ENCODE measurements around the gene GOLGA6L10.

GRCh38 chr15:82398785-82399184, 49.5 kb upstream of the GOLGA6L10 start:
- no peak for TF ChIP-seq CTCF (IDR thresholded peaks at IDR 0.05)
- TF ChIP-seq EP300 (IDR thresholded peaks at IDR 0.05): no peak
- TF ChIP-seq POLR2A (IDR thresholded peaks at IDR 0.05): no peak
- TF ChIP-seq POLR2AphosphoS5 (IDR thresholded peaks at IDR 0.05): no peak

Data from suprapubic skin (tissue), 4 donors.